Gastrocnemius medialis (tissue), 4 donors: ENCODE data around the gene ATP6V0A1.

Experiments used
- POLR2A ChIP-seq, 2 donors: fragments of 450-650 bp; IDR thresholded peaks; one replicate each; pipeline ENCODE4 v1.6.1; 2017; ENCODE audit warnings: antibody characterized with exemption in 2 of 2, mild to moderate bottlenecking in 2 of 2, moderate library complexity in 2 of 2
- TF ChIP-seq, protein P1 (sequence below), 5 experiments: fragments of 450-650 bp in 3 of 5; fragments of 200-600 bp in 2 of 5; sonication (generic) in 2 of 5; IDR thresholded peaks in 4 of 5; conservative IDR thresholded peaks in 1 of 5; 1 replicate in 4 of 5; 2 replicates in 1 of 5; pipeline ENCODE4 v1.5.1; 2016 to 2019; ENCODE audit warnings: antibody characterized with exemption in 5 of 5, mild to moderate bottlenecking in 3 of 5, moderate library complexity in 3 of 5

- TF ChIP-seq, protein P1, sequence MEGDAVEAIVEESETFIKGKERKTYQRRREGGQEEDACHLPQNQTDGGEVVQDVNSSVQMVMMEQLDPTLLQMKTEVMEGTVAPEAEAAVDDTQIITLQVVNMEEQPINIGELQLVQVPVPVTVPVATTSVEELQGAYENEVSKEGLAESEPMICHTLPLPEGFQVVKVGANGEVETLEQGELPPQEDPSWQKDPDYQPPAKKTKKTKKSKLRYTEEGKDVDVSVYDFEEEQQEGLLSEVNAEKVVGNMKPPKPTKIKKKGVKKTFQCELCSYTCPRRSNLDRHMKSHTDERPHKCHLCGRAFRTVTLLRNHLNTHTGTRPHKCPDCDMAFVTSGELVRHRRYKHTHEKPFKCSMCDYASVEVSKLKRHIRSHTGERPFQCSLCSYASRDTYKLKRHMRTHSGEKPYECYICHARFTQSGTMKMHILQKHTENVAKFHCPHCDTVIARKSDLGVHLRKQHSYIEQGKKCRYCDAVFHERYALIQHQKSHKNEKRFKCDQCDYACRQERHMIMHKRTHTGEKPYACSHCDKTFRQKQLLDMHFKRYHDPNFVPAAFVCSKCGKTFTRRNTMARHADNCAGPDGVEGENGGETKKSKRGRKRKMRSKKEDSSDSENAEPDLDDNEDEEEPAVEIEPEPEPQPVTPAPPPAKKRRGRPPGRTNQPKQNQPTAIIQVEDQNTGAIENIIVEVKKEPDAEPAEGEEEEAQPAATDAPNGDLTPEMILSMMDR (IDR thresholded peaks at IDR 0.05 in 4 of 5, conservative IDR thresholded peaks at IDR 0.05 in 1 of 5) = no peak
- no peak for TF ChIP-seq POLR2A (IDR thresholded peaks at IDR 0.05)
Measured at GRCh38 chr17:42543190-42544079, 84.8 kb downstream of the ATP6V0A1 start.
